Stomach (tissue), 4 donors: ENCODE results near the gene SEPTIN1.

Experiments used
- EP300 ChIP-seq: sonication (generic); formaldehyde crosslinking; IDR thresholded peaks from one replicate; pipeline ENCODE4 v1.6.1; 2017; ENCODE audit warnings: antibody characterized with exemption
- POLR2A ChIP-seq, 4 donors: fragments of 450-650 bp; IDR thresholded peaks; one replicate each; pipeline ENCODE4 v1.6.1; 2016; ENCODE audit warnings: antibody characterized with exemption in 4 of 4, control low read depth in 2 of 4, mild to moderate bottlenecking in 1 of 4, moderate library complexity in 1 of 4
- POLR2AphosphoS5 ChIP-seq, 3 donors: sonication (generic); formaldehyde crosslinking; IDR thresholded peaks; one replicate each; pipeline ENCODE4 v1.6.1; 2016; ENCODE audit warnings: antibody characterized with exemption in 3 of 3
- TF ChIP-seq, protein P1 (sequence below), 7 experiments: fragments of 450-650 bp in 4 of 7; fragments of 200-600 bp in 3 of 7; sonication (generic) in 3 of 7; IDR thresholded peaks; one replicate each; pipeline ENCODE4 v1.5.1; 2016 to 2019; ENCODE audit warnings: antibody characterized with exemption in 7 of 7, control low read depth in 2 of 7, mild to moderate bottlenecking in 1 of 7

DNA sequence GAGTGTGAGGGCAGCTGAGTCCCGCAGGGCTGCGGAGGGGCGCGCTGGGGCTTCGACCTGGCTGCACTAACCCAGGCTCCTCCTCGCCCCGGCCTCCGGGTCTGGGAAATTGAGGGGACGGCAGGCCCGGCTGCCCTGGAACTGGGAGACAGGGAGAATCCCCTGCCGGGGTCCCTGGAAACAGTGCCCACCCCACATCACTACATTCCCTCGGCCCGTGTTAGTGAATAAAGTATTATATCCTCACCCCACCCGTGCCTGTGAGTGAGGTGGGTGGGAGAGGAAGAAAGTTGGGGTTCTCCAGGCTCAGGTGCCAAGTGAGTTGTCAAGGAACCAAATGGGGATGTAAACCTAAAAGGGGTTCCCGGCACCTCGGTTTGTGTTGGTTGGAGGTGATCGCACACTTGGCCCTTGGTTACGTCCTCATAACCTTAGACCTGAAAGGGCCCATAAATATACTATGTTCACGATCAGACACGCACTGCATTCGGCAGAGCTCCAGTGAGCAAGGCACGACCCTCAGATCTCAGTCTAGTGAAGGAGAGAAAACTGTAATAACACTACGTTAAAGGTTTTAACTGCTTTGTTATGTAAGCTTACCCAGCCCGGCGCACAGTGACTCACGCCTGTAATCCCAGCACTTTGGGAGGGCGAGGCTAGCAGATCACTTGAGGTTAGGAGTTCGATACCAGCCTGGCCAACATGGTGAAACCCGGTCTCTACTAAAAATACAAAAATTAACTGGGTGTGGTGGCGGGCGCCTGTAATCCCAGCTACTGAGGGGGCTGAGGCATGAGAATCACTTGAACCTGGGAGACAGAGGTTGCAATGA, 36.2 kb upstream of the SEPTIN1 start:
- TF ChIP-seq, protein P1, sequence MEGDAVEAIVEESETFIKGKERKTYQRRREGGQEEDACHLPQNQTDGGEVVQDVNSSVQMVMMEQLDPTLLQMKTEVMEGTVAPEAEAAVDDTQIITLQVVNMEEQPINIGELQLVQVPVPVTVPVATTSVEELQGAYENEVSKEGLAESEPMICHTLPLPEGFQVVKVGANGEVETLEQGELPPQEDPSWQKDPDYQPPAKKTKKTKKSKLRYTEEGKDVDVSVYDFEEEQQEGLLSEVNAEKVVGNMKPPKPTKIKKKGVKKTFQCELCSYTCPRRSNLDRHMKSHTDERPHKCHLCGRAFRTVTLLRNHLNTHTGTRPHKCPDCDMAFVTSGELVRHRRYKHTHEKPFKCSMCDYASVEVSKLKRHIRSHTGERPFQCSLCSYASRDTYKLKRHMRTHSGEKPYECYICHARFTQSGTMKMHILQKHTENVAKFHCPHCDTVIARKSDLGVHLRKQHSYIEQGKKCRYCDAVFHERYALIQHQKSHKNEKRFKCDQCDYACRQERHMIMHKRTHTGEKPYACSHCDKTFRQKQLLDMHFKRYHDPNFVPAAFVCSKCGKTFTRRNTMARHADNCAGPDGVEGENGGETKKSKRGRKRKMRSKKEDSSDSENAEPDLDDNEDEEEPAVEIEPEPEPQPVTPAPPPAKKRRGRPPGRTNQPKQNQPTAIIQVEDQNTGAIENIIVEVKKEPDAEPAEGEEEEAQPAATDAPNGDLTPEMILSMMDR (IDR thresholded peaks at IDR 0.05): no peak
- TF ChIP-seq POLR2AphosphoS5 (IDR thresholded peaks at IDR 0.05) (no peak), EP300 (no peak), POLR2A (IDR thresholded peaks at IDR 0.05) (no peak)
